ENCODE data around the gene RARA. TPM values are rescaled to one million over a fixed set of nuclear protein-coding genes. Genes with fewer than 3 reads are reported as not detected.

Gene RARA
- total and polyA plus RNA-seq, 2 of the 4 experiments (the other 2 are of a cell fraction), result 9.0 to 12.7 TPM

GRCh38 chr17:40341808-40342503, 33.0 kb downstream of the RARA start (continued):
- no peak for TF ChIP-seq CTCF (conservative IDR thresholded peaks at IDR 0.05; ENCODE audit: low read depth, low read length)

All from IMR-90 (cell line).